HG02973 (cell line): ENCODE data around the gene GATA2.

Source experiments
- ATAC-seq: cut with Tn5 transposase; IDR thresholded peaks from one replicate; pipeline ENCODE4 v1.9.1; 2021; ENCODE audit warnings: moderate library complexity; ENCODE audit not compliant: unreplicated experiment

GATA2 gene

DNA sequence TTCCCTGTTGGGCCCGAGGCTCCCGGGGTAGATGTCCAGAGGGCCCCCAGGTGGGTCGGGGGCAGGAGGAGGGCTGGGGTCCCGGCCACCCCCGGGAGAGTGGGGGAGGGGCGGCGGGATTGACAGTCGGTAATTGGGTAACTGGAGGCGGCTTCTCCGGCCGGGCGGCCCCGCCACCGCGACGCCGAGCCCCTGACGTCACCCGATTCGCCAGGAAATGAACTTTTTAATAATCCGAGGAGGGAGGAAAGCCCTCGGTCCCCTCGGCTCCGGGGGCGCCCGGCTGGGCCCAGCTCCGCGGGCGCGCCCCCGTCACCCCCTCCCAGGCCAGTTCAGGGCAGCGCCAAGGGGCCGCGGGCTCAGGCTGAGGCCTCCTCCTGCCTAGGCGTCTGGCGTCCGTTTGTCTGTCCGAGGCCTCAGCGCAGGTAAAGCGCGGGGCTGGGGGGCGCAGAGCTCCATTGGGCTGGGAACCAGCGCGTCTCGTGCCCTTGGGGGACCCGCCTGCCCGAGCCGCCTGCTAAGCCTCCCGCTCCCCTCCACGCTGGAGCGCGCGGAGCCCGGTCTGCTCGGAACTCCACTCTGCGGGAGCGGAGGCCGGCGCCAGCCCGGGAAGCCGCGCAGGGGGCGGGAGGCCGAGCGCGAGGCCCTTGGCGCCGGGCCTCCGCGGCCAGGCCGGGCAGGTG, 3.9 kb downstream of the GATA2 start:
- no peak for ATAC-seq

DNA sequence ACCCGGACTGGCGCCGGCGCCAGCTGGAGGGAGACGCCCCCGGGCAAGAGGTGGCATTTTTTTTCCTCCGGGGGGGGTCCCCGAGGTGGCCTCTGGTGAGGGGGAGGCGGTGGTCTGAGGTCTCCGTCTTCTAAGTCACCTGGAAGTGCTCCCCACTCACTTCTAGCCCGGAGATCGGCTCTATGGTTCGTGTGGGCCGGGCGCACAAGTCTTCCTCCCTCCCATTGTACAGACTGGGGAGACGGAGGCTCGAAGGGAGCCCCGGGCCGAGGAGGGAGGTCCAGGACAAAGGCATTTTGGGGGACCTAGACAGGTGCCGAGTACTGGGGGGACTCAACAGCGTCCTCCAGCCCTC, 4.4 kb downstream of the GATA2 start:
- no peak for ATAC-seq

DNA sequence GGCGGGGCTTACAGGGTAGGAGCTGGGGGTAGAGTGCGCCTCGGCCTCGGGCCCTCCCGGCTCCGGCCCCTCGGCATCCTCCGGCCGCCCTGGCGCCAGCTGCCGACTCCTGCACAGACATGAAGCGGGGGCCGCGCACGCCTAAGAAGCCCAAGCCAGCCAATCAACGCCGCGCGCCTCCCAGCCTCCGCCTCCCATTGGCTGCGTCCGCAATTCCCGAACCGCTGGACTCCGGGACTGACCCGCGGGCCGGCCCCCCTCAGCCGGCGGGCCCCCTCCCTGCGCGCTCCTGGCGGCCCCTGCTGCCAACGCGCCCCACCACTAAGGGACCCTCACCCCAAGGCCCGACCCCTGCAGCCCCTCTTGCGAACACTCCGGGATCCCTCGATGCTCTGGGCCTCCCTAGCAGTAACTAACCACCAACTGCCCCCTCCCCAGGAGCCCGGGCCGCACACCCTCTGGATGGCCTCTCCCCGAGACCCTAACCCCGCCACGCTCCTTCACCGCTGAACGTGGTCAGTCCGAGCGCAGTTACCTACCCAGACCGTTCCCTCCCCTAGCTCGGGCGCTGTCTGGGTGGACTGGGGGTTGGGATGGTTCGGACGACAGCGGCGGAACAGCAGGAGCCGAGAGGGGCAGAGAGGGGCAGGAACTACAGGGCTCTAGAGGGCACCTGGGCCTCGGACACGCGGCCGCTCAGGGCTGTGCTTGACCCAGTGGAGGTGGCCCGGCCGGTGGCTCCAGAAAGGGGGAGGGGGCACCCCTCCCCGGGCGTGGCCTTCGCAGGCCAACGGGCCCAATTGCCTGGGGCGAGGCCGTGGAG, 5.0 kb downstream of the GATA2 start:
- no peak for ATAC-seq

DNA sequence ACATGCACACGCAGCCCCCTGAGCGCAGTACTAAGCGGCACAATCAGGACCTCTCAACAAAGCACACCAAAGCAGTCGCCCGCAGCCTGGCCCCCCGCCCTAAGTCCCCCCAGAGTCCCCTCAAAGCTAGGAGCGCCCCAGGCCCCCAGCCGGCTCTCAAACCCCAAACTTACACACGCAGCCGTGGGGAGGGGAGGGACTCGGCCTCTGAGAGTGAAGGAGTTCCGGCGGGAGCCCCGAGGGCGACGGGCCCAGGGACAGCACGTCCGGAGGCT, 5.5 kb downstream of the GATA2 start:
- no peak for ATAC-seq

DNA sequence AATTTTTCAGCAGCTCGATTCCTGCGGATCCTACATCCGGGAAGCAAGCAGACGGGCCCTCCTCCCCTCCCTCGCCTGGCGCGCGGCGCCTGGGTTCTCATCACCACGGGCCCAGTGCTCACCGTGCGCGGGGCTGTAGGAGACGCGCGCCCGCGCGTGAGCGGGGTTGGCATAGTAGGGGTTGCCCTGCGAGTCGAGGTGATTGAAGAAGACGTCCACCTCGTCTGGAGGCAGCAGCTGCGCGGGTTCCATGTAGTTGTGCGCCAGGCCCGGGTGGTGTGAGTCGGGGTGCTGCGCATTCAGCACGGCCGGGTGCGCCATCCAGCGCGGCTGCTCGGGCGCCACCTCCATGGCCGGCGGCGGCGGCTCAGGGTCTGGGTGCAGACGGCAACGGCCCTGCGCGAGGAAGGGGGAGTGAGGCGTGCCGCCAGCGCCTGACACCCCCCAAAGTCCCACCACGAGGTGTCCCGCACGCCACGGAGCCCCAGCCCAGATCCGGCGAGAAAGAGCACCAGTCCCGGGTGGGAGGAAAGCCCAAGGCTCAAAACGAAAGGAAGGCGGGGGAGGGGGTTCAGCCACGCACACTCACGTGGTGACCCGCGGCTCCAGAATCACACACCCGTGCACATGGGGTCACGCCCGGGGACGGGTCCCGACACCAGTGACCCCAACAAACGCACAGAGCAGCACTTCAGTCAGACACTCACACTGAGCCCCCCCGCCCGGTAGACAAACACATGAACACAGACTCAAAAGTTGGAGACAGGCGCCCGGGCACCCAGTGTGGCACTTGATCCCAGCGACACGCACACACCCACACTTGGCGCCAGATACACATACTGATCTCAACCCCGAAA, 6.1 kb downstream of the GATA2 start:
- no peak for ATAC-seq

DNA sequence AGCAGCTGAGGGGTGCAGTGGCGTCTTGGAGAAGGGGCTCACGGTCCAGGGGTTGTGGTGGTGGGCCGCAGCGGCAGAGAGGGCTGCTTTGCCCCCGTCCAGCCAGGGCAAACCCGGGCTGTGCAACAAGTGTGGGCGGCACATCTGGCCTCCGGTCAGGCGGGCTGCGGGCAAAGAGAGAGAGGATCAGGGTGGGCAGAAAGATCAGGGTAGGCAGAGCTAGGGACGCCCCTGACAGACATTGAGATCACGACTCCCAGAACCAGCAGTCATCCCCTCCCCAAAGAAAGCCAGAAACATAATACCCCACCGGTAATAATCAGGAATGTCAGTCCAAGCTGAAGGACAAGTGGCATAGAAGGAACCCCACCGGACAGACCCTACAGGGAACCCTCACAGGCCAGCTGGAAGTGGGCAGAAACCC, 6.8 kb downstream of the GATA2 start:
- no peak for ATAC-seq

DNA sequence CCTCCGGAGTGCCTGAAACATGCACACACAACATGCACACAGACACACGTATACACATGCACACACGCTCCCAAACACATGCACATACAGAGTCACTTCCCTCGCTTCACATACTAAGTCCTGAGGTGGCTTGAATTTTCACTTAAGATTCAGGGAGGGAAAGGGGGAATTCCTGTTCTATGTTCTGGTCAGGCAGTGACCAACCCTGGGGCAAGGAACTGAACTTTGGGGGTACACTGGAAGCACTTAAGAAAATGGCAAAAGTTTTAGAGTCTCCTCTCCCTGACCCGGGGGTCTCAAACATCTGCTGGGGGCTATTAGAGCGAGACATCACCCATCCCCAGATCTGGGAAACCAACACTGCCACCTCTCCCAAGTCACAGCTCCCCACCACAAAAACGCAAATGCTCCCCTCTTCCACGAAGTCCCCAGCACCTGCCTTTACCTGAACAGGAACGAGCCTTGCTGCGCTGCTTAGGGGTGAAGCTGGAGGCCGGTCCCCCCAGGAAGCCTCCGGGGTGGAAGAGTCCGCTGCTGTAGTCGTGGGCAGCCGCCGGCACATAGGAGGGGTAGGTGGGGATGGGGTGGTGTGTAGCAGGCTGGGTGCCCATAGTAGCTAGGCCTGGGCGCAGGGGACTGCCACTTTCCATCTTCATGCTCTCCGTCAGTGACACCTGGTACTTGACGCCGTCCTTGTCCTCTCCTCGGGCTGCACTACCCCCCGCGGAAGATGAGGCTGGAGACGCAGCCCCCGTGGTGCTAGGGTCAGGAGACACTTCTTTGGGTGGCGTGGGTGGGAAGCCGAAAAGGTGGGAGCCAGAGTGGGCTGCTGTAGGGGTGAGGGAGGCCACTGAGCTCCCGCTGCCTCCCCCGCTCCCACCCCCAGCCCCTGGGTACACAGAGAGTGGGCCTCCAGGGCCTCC, 7.5 kb downstream of the GATA2 start:
- ATAC-seq: no peak

DNA sequence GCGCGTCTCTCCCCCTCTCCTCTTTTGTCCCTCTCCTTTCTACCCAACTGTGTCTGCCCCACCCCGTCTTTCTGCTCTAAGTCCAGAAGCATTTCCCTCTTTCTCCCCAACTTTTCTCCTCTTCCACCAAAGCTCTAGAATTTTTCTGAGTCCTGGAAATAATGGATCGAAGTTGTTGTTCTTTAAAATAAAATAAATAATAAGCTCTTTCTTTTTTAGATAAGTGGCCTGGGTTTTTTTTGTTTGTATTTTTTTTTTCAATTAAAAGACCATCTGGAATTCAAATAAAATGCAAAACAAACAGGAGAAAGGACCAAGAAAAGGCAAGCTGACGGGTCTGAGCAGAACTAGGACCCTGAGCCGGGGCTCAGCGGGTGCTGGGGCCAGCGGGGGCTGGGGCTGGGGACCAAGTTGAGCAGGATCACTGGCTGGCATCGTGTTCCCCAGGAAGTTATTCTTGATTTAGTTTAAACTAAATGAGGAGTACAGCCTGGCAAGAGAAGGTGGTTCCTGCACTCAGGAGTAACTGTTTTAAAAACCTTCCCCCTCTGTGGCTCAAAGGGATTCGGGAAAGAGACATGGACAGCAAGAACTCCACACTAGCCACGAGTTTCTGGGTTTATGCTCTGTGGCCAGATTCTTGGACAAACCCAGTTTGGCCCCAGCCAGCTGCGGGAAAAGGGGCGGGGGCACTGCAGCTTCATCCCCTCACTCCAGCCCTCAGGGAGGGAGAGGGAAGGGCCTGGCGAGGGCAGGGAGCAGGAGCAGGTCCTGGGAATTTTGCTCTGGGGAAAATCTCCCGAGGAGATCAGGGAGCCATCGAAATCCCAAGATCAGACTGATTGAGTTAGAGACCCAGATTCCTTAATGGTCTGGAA, 8.4 kb downstream of the GATA2 start:
- no peak for ATAC-seq

DNA sequence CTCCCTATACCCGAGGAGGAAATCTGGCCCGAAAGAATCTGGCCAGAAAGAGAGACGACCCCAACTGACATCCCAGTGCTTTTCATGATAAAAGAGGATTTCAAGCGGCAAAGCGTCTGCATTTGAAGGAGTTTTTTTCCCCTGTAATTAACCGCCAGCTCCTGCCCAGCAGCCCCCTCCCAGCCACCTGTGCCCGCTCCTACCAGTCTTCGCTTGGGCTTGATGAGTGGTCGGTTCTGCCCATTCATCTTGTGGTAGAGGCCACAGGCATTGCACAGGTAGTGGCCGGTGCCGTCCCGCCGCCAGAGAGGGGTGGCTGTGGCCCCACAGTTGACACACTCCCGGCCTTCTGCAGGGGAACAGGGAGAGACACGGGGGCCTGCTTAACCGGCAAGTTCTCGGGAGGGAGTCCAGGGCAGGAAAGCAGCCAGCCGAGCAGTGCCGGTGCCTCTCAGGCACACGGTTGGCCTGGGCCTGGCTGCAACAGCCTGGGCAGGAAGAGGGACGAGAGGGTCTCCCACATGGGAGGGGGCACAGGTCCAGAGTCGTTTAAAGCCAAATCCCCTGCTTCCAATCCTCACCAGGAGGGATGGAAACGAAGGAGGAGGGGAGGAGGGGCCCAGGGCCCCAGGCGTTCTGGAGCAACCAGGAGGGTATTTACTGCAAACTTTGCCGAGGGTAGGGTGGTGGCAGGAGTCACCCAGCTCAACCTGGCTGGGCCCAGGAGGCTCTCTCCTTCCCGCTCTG, 9.2 kb downstream of the GATA2 start:
- ATAC-seq: no peak

DNA sequence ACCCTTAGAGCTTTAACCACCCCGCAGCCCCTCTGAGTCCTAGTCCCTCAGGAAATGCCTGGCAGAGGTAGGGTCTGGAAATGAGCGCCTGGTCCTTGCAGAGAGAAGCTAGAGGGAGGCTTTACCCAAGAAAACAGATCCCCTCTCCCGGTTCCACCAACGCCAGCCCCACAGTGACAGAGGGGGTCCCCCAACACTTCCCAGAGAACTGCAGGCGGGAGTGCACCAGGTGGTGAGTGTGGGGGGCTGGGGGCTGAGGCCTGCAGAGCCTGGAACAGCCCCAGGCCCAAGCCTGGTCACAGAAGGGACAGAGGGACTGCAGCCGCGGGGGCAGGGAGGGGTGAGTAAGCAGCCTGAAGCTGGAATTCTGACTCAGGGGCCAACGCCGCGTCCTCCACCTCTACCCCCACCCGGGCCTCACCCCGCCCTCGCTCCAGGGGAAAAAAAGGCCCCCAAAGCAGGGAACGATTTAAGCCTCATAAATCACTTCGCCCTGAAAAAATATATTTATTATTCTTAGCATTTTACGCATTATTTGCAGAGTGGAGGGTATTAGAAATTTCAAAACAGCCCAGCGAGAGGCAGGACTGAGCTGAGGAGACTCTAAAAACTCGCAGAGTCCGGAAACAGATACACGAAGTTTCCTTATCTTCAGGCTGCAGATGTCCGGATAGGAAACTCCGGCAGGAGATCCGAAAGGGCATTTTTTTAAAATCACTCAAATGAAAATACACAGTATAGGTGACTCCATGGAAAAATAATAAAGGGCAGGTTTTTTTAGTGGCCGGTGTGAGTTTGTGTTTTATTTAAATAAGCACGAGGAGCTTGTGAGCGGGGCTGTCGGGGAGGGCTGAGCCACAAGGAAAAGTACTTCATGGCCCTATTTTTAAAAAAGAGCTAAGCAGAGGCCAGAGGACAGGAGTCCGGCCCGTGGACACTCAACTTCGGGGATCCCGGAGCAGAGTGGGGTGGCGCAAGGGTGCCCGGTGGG, 10.0 kb downstream of the GATA2 start:
- no peak for ATAC-seq

DNA sequence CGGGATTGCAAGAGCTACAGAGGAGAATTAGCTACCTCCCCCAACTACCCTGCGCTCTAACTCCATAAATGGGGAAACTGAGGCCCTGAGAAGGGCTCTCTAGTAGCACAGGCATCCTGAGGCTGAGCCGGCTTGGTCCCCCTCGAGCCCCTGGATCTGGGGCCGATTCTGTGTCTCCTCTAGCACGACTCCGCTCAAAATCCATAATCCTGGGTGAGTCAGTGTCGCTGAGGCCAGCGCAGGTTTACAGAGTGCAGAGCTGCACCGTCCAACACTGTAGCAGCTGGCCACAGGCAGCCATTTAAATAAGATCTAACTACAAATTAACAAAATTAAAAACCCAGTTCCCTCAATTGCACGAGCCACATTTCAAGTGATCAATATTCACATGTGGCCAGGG, 10.8 kb downstream of the GATA2 start:
- no peak for ATAC-seq

DNA sequence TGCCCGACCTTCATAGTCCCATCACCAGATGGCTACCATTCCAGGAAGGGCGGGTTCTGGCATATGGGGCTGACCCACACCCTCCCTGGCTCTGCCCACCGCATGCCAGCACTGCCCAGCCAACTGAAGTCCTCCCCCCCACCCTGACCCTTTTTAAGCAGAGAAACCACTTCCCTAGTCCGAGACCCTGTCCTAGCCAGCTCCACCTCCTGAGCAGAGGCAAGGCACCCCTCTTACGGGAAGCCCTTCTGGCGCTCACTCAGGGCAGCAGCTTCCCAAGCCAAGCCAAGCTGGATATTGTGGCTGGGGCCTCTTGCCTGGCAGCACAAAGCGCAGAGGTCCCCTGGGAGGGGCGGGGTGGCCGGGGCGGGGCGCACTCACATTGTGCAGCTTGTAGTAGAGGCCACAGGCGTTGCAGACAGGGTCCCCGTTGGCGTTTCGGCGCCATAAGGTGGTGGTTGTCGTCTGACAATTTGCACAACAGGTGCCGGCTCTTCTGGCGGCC, 11.5 kb downstream of the GATA2 start:
- ATAC-seq: no peak

DNA sequence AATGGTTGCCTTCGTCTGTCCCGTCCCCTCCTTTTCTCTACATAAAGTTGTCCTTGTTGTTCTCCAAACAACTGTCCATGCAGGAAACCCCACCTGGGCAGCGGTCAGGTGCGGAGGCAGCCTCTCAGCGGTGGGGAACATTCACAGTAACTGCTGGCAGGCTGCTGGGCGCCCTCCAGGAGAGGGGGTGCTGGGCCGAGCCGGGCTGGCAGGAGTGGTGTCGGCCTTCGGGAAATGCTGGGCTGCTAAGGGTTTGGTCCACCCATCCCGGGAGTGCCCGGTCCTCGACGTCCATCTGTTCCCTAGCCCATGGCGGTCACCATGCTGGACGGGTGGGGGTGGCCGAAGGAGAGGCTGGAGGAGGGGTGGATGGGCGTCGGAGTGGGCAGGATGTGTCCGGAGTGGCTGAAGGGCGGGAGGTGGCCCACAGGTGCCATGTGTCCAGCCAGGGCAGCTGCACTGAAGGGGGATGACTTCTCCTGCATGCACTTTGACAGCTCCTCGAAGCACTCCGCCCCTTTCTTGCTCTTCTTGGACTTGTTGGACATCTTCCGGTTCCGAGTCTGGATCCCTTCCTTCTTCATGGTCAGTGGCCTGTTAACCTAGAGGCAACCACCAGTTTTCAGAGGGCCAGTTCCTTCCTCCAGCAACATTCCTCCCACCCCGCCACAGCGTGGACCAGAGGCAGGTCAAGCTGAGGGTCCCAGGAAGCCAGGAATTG, 12.1 kb downstream of the GATA2 start:
- ATAC-seq: no peak

DNA sequence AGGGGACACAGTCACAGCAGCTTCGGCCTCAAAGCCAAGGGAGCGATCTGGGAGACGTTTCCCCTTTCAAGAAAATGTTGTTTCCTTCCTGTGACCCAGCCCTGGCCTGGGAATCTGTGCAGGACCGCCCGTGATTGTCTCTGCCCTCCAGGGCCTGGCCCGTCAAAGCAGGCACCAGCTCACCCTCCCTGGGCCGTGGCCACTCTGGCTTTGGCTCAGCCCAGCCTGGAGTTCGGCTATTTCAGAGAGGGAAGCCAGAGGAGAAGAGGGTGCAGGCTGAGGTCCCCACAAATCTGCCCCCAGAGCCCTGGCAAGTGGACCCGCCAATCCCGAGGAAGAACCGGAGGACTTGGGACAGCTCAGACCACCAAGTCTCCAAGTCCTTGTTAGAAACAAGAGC, 12.7 kb downstream of the GATA2 start:
- no peak for ATAC-seq

DNA sequence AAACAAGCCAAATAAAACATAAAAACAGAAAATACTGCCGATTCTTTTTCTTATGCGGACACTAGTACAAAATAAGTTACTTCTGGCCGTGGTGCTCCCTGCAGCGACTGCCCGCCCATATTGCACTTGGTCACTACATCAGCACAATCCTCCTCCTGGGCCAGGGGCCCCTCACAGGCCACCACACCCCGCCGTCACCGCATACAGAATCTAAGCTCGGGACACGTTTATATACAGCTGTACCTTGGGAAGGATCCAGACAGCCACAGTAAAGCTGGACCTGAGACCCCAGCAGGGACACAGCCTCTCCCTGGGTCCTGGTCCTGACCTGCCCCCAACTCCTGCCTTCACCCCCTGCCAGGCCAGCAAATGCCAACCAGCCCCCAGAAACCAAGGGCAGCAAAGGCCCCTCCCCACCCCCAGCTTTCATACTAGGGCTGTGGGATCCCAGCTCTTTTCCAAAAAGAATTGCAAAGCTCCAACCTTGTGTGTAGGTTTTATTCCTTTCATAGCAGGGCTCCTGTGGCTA, 13.4 kb downstream of the GATA2 start:
- ATAC-seq: no peak

DNA sequence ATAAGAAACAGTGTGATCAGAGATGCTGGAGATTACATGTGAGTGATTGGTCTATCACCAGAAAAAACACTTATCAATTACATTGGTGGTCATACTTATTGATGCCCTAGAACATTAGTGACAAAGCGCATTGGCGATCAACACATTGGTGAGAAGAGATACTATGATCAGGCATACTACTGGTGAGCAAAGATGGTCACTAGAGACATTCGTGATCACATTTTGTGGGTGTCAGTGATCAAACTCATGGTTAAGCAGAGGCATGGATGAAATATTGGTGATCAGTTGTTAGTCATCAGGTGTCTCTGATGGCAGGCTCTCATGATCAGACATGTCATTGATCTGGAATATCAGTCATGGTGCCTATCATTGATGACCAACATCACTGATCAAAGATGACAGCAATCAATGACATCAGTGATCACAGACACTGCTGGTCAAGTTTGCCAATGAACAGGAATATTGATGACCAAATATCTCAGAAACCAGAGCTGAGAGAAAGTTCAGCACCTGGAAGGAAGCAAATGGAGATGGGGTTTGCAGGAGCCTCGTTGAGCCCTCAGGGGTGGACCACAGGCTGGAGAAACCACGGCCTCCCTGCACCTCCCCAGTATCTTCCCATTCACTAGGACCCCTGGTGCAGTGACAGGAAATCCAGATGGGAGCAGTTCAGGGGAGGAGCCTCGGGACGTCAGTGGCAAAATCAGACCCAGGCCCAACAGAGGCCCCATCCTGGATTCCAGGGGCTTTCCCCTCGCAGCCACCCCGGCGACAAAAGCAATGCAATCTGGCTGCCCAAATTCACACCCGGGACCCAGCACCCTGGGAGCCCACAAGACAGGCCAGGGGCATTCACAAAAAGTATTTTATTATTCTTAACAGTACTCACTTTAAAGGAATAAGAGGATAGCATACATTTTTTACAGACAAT, 14.2 kb downstream of the GATA2 start:
- ATAC-seq: no peak
